GM19452 (cell line): ENCODE results near the gene STPG2.
"Not testable (repeated sequence)": the region's sequence is repeated elsewhere in the genome, so short reads cannot be mapped to it uniquely, and the experiment has no call there.

Source experiments
- ATAC-seq: cut with Tn5 transposase; IDR thresholded peaks from one replicate; pipeline ENCODE4 v1.9.1; 2021; ENCODE audit not compliant: unreplicated experiment

The STPG2 gene

GRCh38 chr4:97952763-97953162, 190.5 kb downstream of the STPG2 start:
- ATAC-seq = no peak

DNA sequence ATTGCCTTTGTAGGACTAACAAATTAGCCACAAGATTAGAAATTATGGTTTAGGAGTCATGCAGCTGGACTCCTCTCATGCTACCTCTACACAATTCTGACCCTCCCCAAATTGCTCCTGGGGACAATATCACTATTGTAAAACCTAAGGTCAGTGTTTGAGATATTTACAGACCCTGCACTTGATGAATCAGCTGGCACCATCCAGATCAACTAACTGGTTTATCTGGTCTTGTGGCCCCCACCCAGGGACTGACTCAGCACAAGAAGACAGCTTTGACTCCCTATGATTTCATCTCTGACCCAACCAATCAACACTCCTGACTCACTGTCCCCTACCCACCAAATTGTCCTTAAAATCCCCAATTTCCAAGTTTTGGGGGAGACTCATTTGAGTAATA, 192.4 kb downstream of the STPG2 start:
- ATAC-seq = no peak

GRCh38 chr4:97942951-97943350, 200.3 kb downstream of the STPG2 start:
- no peak for ATAC-seq

DNA sequence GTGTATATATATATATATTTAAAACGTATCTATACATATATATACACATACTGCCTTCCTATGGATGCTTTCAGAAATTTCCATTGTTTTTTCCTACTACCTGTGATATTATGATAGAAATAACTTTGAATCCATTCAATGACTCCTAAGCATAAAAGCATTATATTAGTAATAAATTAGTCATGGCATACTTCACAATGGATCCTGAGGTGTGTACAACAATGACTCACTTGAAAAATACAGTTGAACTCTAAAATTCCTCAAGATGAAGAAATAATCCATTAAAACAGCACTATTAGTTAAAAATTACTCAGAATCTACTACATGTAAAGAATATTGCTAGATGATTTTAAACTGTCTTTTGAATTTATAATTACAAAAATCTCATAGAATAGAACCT, 201.1 kb downstream of the STPG2 start:
- ATAC-seq = no peak

DNA sequence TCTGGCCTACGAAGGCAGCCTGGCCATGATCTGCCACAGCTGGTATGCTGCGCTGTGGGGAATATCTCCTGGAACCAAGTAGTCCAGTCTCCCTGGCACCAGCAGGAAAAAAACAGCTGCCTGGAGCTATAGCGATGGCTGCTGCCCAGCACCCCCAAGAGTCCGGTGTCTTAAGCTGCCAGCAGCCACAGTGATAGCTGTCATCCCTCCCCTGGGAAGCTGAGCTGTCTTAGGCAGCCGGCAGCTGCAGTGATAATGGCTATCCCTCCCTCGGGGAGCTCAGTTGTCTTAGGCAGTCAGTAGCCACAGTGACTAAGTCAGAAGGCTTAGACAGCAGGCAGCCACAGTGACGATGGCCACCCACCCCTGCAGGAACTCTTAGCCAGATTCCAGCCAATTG, 205.1 kb downstream of the STPG2 start:
- no peak for ATAC-seq

GRCh38 chr4:97924341-97924958, 218.8 kb downstream of the STPG2 start:
- ATAC-seq = no peak

DNA sequence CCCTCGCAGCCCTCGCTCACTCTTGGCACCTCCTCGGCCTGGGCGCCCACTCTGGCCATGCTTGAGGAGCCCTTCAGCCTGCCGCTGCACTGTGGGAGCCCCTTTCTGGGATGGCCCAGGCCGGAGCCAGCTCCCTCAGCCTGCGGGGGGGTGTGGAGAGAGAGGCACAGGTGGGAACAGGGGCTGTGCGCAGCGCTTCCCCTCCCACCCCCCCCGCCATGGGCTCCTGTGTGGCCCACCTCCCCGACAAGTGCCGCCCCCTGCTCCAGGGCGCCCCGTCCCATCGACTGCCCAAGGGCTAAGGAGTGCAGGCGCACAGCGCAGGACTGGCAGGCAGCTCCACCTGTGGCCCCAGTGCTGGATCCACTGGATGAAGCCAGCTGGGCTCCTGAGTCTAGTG, 220.2 kb downstream of the STPG2 start:
- ATAC-seq = no peak

- no peak for ATAC-seq
Observed at GRCh38 chr4:97917115-97917514, 226.2 kb downstream of the STPG2 start.

- no peak for ATAC-seq
Observed at GRCh38 chr4:97912156-97912555, 231.1 kb downstream of the STPG2 start.

DNA sequence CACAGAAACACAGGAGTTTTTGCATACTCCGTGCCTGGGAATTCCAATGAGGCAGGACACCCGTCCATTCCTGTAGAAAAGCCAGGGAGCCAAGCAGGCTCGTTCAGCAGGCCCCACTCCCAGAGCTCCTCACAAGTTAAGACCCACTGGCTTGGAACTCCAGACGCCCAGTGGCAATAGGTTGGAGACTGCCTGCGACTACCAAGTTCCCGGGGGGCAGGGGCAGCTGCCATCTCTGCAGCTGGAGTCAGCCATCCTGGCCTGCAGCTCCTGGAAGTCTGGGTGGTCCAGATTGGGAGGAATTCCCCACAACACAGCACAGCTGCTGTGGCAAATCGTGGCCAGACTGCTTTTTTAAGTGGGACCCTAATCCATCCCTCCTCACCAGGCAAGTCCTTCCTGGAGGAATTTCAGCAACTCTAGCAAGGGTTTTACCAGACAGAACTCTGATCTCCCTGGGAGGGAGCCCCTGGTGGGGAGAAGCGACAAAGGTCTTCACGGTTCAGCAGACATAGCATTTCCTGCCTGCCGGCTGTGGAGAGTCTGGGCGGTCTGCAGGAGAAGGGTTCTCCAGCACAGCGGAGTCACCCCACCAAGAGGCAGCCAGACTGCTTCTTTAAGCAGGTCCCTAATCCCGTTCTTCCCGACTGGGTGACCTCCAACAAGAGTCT, 231.9 kb downstream of the STPG2 start:
- ATAC-seq = no peak

DNA sequence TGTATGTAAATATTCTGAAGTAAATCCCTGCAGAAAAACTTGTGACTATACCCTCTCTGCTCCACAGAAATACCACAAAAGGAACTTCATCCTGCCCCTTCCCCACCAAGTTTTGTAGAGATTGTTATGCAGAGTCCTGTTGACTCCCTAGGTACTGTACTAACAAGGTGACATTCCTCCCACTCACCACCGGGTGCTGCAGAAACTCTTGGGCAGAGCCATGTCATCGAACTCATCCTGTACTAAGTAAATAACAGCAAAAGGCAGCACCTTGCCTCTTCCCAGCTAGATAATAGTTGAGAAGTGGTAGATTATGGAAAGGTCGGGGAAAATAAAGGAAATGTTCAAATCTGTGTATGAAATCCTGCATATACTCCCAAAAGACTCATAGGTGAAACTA, 233.3 kb downstream of the STPG2 start:
- no peak for ATAC-seq

- not testable (repeated sequence) for ATAC-seq
Observed at GRCh38 chr4:97903436-97904189, 239.7 kb downstream of the STPG2 start.

GRCh38 chr4:97900229-97900628, 243.0 kb downstream of the STPG2 start:
- ATAC-seq = no peak

GRCh38 chr4:97892592-97893266, 250.5 kb downstream of the STPG2 start:
- ATAC-seq = no peak

DNA sequence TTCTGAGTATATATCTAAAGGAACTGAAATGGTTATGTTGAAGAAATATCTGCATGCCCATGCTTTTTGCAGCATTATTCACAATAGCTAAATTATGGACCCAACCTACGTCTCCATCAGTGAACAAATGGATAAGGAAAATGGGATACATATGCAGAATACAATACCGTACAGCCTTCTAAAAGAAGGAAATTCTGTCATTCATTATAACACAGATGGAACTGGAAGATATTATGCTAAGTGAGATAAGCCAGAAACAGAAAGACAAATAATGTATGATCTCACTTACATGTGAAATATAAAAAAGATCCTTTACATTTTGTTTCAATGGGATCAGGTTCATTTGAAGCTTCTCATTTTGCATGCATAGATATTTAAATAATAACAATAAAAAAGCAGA, 263.3 kb downstream of the STPG2 start:
- no peak for ATAC-seq

DNA sequence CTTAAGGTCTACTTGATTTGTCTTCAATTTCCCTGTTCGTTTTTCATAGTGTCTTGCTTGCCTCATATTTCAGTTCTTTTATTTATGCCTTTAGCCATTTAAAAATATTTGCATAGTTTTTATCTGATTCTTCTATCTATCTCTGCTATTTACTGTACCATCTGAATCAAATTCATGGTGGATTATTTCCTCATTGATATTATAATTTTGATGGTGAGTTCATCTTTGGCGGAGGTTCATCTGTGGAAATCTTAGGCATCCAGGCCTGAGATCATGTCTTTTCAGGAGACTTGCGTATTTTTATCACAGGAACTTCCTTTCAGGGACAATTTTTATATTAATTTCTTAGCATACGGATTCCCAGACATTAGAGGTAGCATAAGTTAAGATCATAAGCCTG, 275.2 kb downstream of the STPG2 start:
- ATAC-seq = no peak

DNA sequence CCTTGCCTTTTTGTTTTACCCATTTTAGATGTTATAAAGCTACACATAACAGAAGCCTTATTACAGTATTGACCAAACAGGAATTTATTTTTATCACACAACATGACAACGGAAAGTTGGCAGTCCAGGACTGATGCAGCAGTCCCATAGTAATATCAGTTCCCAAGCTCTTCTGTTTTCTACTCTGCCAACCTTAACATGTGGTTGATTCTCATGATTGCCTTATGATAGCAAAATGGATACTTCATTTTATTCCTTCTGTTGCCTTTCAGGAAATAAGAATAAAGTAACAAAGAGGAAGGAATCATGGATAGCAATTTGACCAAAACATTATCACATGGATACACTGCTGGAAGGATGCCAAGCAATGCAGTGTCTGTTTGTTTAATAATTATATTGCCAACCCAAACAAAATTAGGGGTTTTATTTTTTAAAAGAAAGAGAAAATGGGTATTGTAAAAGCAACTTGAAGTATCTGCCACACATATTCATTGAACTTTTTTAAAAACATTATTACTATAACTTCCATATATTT, 275.7 kb downstream of the STPG2 start:
- no peak for ATAC-seq

GRCh38 chr4:97866821-97867556, 276.3 kb downstream of the STPG2 start:
- no peak for ATAC-seq

DNA sequence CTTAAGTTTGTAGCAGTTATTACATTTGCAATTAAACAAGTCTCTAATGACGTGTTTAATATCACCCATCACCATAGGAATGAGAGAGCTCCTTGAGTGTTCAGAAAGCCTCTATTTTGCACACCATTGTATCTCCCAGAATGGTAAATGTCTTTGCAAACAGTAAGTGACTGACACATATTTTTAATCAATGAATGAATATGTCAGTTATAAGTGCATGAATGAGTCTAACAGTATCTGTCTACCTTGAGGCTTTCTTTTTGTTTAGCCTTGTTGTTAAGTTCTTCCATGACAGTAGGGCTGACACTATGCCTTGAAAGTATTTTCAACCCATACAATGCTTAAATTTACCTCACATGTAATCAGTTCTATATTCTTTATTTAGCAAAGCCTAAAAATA, 292.2 kb downstream of the STPG2 start:
- no peak for ATAC-seq

GRCh38 chr4:97845758-97846157, 297.5 kb downstream of the STPG2 start:
- ATAC-seq = no peak

DNA sequence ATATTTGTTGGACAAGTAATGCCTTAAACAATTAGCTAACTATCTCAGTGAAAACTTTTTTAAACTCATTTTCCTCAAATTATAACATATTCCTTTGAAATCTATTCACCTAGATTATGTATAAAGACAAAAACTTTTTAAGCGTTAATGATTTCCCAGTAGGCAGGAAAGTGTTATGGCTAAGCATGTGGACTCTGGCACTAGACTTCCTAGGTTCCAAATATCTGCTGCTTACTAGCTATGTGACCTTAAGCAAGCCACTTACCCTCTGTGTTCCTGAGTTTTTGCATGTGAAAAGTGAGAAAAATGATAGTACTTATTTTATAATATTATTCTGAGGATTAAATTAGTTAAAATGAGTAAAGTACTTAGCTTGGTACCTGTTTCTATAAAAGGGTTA, 301.8 kb downstream of the STPG2 start:
- ATAC-seq = no peak
